ENCODE measurements around the gene SLC26A4.
A peak's percentile ranks its signal among the peaks of the same experiment; 100 is the strongest.

The SLC26A4 gene

DNA sequence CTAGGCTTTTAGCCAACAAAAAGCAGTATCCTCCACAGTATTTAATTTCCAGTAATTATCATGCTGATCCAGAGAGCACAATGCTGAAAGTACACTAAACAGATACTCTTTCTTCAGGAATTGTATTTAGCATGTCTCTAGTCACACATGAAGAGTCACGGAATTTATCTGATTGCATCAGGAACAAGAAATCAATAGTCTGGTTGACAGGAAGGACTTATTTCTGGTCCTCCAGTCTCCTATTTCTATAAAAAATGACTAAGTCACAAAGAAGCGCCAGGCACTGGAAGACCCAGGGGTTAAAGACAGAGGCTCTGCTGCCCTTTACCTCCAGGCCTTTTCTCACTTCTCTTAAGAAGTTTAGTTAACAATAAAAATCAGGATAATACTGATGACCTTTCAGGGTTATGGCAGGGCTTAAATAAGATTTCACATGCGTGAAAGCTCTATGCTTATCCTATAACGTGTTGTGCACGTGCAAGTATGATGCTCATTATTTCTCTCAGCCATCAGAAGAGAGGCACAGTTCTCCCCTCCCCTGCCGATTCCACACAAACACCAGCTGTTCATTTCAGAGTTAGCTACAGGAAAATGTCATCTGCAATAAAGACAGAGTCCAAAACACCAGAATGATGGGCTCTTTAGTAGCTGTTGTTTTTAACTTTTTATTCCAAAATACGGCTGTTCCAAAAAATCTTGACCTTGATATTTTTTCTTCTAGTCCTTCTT is 36.9 kb downstream of the SLC26A4 start:
- DNase-seq: no peak

GRCh38 chr7:107700570-107700969 is 39.9 kb downstream of the SLC26A4 start:
- DNase-seq: no peak

- no peak for DNase-seq
Observed at GRCh38 chr7:107701191-107701590, 40.6 kb downstream of the SLC26A4 start.

DNA sequence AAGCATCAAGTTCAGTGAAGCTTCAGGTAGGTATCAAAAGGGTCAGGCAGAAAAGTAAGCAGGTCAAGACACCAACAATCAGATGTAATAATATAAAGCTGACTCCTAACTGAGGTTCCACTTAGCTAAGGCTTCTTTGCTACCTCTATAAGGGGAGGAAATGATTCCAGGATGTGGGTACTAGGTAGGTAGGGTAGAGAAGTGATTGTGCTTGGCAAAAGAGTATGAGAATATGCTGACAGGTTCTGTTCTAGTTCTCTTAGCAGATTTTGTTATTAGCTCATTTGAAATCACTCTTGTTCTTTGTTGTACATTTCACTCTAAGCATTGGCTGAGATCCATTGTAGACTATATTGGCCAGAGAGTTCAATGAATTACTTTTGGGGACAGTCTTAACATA is 42.6 kb downstream of the SLC26A4 start:
- DNase-seq: no peak

- no peak for DNase-seq
Observed at GRCh38 chr7:107703872-107704271, 43.2 kb downstream of the SLC26A4 start.

- no peak for DNase-seq
Observed at GRCh38 chr7:107708956-107709355, 48.3 kb downstream of the SLC26A4 start.

- DNase-seq: no peak
Observed at GRCh38 chr7:107711301-107711700, 50.7 kb downstream of the SLC26A4 start.

- DNase-seq: no peak
Observed at GRCh38 chr7:107712025-107712424, 51.4 kb downstream of the SLC26A4 start.

DNA sequence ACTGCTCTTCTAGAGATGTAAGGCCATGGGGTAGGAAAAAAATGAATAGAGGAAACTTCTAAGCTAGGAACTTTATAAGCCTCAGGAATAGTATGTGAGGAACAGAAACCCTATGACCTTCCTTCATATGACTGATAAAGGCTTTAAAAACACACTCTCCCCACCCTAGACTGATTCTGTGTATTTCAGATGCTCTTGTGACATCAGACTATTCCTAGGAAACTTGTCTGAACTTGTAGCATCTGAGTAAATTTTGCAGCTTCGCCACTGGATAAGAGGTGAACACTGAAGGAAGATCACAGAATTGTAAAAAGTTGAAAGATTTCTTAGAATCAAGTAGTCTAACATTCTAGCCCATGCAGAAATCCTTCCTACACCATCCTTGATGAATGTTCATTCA is 52.3 kb downstream of the SLC26A4 start:
- no peak for DNase-seq

DNA sequence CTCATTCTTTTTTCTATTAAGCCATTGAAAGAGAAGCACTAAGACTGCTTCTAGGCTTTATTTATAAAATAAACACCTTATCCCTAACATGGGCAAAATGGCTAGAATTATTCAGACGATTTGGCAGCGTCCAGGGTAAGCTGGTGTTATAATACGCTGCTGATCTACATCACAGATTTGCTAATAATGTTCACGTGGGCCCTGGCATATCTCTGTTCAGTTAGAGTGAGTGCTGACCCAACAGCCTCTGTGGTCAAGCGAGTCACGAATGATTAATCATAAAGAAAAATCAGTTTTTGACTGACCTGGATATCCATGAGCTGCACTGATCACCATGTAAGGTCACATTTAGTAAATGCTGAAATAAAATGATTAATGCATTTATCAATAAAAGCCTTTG is 54.9 kb downstream of the SLC26A4 start:
- DNase-seq: no peak

GRCh38 chr7:107718456-107719193 is 58.0 kb downstream of the SLC26A4 start:
- no peak for DNase-seq

DNA sequence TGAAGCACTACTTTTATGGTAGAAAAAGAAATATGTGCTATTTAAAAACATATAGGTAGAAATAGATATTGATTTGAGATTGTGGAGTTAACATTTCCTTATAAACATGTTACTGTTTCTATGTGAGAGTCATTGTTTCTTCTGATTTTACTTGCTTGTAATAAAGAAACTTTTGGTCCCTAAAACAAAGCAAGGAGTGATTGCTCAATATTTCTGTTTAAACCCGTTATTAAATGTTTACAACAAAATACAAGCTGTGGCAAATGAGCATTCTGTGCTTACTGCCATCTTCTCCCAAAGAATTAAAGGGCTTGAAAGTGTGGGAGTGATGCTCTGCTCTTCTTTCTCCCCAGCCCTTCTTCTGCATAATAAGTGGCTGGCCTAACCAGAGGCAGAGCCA is 60.7 kb downstream of the SLC26A4 start:
- DNase-seq: no peak

- no peak for DNase-seq
Observed at GRCh38 chr7:107723255-107723654, 62.6 kb downstream of the SLC26A4 start.

- peak; percentile 51 for DNase-seq
Observed at GRCh38 chr7:107725138-107725740, 64.6 kb downstream of the SLC26A4 start.

DNA sequence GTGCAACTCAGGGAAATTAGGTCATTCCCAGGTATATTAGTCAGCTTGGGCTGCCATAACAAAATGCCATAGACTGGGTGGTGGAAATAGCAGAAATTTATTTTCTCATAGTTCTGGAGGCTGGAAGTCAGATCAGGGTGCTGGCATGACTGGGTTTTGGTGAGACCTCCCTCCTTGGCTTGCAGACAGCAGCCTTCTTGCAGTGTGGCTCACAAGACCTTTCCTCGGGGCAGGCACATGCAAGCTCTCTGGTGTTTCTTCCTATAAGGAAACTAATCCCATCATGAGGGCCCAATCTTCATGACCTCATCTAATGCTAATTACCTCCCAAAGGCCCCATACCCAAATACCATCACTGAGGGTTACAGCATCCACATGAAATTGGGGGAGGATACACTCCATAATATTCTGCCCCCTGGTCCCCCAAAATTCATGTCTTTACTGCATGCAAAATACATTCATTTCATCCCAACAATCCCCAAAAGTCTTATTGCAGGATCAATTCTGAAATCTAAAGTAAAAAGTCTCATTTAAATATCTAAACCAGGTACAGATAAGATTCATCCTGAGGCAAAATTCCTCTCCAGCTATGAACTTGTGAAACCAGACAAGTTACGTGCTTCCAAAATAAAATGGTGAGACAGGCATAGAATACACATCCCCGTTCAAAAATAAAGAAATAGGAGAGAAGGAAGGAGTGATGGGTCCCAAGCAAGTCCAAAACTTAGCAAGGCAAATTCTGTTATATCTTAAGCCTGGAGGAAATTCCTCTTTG is 65.9 kb downstream of the SLC26A4 start:
- no peak for DNase-seq

- DNase-seq: no peak
Observed at GRCh38 chr7:107728276-107728675, 67.6 kb downstream of the SLC26A4 start.

GRCh38 chr7:107742678-107743566 is 82.3 kb downstream of the SLC26A4 start:
- no peak for DNase-seq

- DNase-seq: peak; percentile 98
Observed at GRCh38 chr7:107743567-107744344, 83.1 kb downstream of the SLC26A4 start, which contains the start of gene CBLL1. CBLL1 (plus strand) TSS chr7:107744142; CDS start chr7:107744164, 22 bp downstream.

DNA sequence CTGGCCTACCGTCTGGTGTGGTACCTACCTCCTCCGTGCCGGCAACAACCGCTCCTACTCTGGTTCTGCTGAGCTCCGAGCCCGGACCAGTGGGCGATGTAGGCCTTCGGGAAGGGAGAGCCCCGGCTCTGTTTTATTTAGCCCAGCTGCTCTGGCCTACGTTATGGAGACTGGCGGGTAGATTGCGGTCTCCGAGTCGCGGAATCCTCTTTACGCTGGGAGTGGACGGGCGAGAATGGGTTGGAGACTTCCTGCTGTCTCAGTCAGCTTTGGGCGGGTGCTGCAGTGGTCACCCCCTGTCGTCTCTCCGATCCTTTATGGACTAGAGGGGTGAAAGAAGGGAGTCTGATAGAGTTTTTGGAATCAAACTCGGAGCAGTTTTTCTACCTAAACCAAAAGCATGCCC is 83.7 kb downstream of the SLC26A4 start:
- no peak for DNase-seq

- DNase-seq: no peak
Observed at GRCh38 chr7:107746006-107746405, 85.4 kb downstream of the SLC26A4 start.

- no peak for DNase-seq
Observed at GRCh38 chr7:107751113-107751512, 90.5 kb downstream of the SLC26A4 start.
